Fibroblast of skin of back (primary cell): Measurements from ENCODE around the gene FADS1.

ENCODE experiments used
- DNase-seq: peaks from one replicate; pipeline ENCODE4 v3.0.0-alpha.2; 2013

Gene FADS1

GRCh38 chr11:61775606-61776554 is 40.9 kb downstream of the FADS1 start:
- no peak for DNase-seq

GRCh38 chr11:61775106-61775505 is 41.7 kb downstream of the FADS1 start:
- no peak for DNase-seq

DNA sequence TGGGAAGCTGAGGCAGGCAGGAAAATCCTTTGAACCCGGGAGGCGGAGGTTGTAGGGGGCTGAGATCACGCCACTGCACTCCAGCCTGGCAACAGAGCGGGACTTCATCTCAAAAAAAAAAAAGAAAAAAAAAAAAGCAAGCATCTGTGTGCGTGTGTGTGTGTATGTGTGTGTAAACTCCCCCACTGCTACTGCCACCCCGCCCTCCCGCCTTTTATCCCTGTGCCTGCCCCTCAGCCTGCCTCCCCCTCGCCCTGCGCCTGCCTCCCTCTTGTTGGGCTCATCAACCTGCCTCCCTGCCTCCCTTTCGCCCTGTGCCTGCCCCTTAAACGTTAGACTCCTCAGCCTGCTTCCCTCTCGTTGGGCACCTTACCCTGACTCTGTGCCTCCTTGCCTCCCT is 42.4 kb downstream of the FADS1 start:
- no peak for DNase-seq

GRCh38 chr11:61773809-61774208 is 43.0 kb downstream of the FADS1 start:
- DNase-seq = no peak

GRCh38 chr11:61773356-61773755 is 43.4 kb downstream of the FADS1 start:
- DNase-seq = no peak

DNA sequence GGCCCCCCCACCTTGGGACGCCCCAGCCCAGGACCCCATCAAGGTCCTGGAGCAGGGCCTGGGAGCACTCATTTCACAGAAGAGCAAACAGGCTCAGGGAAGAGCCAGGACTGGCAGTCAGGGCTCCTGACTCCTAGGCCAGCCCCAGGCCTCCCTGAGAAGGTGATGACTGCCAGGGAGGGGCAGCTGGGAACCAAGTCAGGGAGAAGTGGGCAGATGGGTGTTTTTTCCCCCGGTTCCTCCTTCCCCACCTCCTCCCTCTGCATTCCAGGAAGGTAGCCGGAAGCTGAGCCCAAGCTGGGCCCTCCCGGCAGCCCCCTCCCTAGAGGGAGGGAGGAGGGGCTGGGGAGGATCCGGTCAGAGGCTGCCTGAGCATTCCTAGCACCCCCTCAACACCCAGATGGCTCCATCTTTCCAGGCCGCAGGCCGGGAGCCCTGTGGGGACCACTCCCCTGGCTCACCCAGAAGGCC is 44.8 kb downstream of the FADS1 start:
- DNase-seq = no peak

GRCh38 chr11:61771195-61771894 is 45.5 kb downstream of the FADS1 start:
- no peak for DNase-seq

DNA sequence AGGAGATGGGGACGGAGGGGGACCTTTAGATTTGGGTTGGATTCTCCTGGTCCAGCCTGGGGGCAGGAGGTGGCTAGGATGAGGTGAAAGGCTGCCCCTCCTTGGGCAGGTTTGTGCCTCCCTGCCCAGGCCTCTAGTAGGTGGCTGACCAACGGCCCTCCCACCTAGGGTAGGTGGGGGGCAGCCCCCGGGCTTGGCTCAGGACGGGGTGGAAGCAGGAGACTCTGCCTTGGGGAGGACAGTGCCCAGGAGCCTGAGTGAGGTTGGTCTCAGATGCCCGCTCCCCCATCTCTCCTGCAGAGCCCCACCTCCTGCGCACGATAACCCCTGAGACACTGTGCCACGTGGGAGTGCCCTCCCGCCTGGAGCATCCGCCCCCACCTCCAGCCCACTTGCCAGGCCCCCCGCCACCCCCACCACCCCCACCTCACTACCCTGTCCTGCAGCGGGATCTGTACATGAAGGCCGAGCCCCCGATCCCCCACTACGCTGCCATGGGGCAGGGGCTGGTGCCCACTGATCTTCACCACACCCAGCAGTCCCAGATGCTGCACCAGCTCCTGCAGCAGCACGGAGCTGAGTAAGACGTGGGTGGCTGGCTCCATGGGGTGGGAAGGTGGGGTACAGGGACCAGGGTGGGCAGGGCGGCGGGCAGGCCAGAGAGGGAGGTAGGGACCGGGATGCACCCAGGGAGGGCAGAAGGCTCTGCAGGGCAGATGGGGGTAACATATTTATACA is 46.7 kb downstream of the FADS1 start:
- DNase-seq = no peak

DNA sequence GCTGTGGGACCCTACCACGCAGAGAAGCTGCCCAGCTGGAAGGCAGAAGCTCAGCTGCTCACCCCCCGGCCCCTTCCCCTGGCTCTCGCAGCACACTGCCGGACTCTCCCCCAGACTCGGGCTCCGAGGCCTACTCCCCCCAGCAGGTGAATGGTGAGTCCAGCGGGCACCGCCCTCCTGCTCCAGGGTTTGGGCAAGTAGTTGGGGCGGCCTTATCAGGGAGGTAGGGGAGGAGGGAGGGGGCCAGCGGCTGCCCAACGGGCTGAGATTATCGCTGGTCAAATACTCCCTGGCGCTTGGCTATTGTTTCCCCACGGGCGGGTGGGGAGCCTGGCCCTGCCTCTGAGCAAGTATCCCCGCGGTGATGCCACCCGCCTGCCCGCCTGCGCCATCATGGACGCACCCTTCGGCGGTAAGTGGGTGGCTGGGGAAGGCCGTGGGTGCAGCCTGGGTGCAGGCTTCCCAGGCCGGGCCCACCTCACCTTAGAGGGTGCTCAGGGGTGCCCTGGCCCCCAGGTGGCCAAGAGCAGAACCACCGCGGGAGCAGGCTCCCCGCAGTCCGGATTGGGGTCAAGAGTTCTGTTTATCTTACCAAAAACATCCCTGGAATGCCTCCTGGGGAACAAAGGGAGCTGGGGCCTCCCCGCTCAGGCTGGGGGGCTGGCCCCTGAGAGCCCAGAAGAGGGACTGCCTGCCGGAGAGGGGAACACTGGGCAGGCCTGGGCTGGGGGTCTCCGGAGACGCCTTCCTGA is 47.5 kb downstream of the FADS1 start:
- peak; percentile 19 for DNase-seq

GRCh38 chr11:61768376-61769076 is 48.3 kb downstream of the FADS1 start:
- DNase-seq = no peak

- no peak for DNase-seq
These were observed 50.4 kb downstream of the FADS1 start for GRCh38 chr11:61766353-61766841.

- DNase-seq = no peak
These were observed 51.1 kb downstream of the FADS1 start for GRCh38 chr11:61765550-61766253.

DNA sequence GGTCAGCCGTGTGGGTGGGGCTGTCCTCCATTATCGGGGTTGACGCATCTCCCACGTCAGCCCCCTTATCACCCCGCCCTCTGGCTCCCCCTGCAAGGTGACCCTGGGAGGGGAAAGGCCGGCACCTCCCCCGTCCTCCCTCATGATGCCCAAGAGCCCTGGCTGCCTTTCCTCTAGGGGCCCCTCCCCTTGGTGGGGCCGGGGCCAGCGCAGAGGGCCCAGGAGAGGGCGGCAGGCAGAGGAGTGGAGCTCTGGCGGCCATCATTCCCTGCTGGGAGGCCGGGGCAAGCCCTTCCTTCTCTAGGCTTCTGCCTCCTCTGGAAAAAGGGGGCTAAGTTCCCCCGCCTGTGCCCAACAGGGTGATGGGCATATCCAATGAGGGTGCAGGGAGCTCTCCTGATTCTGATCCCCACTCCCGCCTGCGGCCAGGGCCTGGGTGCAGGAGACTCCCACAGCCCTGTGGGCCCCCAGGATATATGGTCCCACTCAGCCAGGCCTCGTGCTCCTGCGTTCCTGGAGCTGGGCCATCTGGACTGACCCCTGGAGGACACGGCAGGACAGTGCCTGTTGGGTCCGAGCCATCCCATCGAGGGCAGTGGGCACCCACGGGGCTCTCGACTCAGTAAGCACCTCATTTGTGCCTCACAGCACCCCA is 52.1 kb downstream of the FADS1 start:
- DNase-seq = no peak

- no peak for DNase-seq
These were observed 52.7 kb downstream of the FADS1 start for GRCh38 chr11:61763930-61764605.

GRCh38 chr11:61762798-61763197 is 54.0 kb downstream of the FADS1 start:
- no peak for DNase-seq

DNA sequence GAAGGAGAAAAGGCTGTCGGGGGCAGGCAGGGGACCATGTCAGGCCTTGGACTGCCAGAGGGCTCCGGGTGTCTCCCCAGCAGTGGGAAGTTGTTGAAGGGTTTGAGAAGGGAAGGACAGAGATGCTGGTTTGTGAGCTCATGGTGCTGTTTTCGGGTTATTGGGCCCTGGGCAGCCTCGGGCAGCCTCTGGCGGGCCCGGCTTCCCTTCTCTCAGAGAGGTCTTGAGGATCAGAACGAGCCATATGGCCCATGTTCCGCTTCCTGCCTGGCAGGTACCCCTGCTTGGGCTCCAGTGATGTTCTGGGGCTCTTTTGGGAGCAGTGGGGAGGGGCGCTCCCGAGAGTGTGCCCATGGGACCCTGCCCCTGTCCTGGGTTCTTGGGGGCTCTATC is 54.6 kb downstream of the FADS1 start:
- no peak for DNase-seq

GRCh38 chr11:61761440-61762222 is 55.2 kb downstream of the FADS1 start:
- no peak for DNase-seq

DNA sequence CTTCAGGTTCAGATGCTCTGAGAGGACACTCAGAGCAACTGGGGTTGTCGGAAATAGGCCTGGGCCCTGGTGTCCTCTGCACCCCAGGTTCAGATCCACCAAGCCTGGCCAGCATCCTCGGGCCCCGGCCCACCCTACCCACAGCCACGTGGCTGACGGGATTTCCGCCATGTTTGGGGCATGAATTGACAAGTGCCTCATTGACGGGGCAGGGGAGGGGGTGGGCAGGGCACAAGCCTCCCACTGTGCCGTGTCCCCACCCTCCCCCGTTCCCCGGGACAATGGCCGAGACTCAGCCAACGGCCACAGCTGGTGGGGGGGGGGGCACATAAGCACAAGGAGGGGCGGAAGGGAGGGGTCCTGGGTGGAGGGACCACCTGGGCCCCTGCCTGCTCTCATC is 55.9 kb downstream of the FADS1 start:
- DNase-seq = no peak
